Breast epithelium (tissue), 4 donors: ENCODE data around the gene PIP5K1B. TPM values are rescaled to one million over a fixed set of nuclear protein-coding genes. Genes with fewer than 3 reads are reported as not detected.
"Not testable (repeated sequence)": the region's sequence is repeated elsewhere in the genome, so short reads cannot be mapped to it uniquely, and the experiment has no call there.

Experiments used
- DNase-seq, 2 donors: peaks; one replicate each; pipeline ENCODE4 v3.0.0-alpha.2; 2019; ENCODE audit warnings: low spot score in 2 of 2
- H3K27ac ChIP-seq, 2 donors: fragments of 200-600 bp; sonication (generic) in 1 of 2; one replicate each; pipeline ENCODE4 v1.5.1; 2016 to 2019; ENCODE audit warnings: mild to moderate bottlenecking in 1 of 2
- H3K27me3 ChIP-seq, 2 donors: fragments of 200-600 bp; sonication (generic) in 1 of 2; one replicate each; pipeline versions ENCODE4 v1.5.1 to v1.6.0; 2017 to 2019; ENCODE audit warnings: control low read depth in 1 of 2, mild to moderate bottlenecking in 1 of 2
- H3K36me3 ChIP-seq: fragments of 200-600 bp; one replicate; pipeline ENCODE4 v1.5.1; 2019
- H3K4me1 ChIP-seq, 2 donors: fragments of 200-600 bp; sonication (generic); one replicate each; pipeline ENCODE4 v1.5.1; 2016 to 2019; ENCODE audit warnings: control low read depth in 1 of 2
- H3K4me3 ChIP-seq, 3 donors: fragments of 200-600 bp; sonication (generic); 1 replicate in 2 of 3; 2 replicates in 1 of 3; pipeline ENCODE4 v1.5.1; 2016 to 2019; ENCODE audit warnings: mild to moderate bottlenecking in 3 of 3, moderate library complexity in 2 of 3
- H3K9me3 ChIP-seq, 2 donors: fragments of 200-600 bp; sonication (generic) in 1 of 2; one replicate each; pipeline ENCODE4 v1.5.1; 2016 to 2019; ENCODE audit warnings: control low read depth in 1 of 2
- POLR2A ChIP-seq: fragments of 450-650 bp; IDR thresholded peaks from one replicate; pipeline ENCODE4 v1.6.1; 2016; ENCODE audit warnings: antibody characterized with exemption, mild to moderate bottlenecking, moderate library complexity
- POLR2AphosphoS5 ChIP-seq, 3 donors: sonication (generic); formaldehyde crosslinking; IDR thresholded peaks; one replicate each; pipeline ENCODE4 v1.6.1; 2017; ENCODE audit warnings: antibody characterized with exemption in 3 of 3
- intact Hi-C: fragments of 100-400 bp; cut with DNase I; formaldehyde crosslinking; loops from one replicate; pipeline ENCODE4 v1.15.1; 2023; ENCODE audit warnings: low total_unique reads
- total RNA-seq, 3 donors: library from RNA; depleted of rRNA; stranded (reverse); fragments of >200 nt; gene quantifications; one replicate each; pipeline ENCODE4 v1.1.0, GENCODE V29; 2016
- TF ChIP-seq, protein P1 (sequence below), 3 donors: fragments of 450-650 bp; IDR thresholded peaks; one replicate each; pipeline ENCODE4 v1.5.1; 2016 to 2017; ENCODE audit warnings: antibody characterized with exemption in 3 of 3, mild to moderate bottlenecking in 3 of 3, moderate library complexity in 3 of 3

PIP5K1B gene
- total RNA-seq, 3 donors from 2014 or later, result 0.80 to 11.1 (median 9.8) TPM

DNA sequence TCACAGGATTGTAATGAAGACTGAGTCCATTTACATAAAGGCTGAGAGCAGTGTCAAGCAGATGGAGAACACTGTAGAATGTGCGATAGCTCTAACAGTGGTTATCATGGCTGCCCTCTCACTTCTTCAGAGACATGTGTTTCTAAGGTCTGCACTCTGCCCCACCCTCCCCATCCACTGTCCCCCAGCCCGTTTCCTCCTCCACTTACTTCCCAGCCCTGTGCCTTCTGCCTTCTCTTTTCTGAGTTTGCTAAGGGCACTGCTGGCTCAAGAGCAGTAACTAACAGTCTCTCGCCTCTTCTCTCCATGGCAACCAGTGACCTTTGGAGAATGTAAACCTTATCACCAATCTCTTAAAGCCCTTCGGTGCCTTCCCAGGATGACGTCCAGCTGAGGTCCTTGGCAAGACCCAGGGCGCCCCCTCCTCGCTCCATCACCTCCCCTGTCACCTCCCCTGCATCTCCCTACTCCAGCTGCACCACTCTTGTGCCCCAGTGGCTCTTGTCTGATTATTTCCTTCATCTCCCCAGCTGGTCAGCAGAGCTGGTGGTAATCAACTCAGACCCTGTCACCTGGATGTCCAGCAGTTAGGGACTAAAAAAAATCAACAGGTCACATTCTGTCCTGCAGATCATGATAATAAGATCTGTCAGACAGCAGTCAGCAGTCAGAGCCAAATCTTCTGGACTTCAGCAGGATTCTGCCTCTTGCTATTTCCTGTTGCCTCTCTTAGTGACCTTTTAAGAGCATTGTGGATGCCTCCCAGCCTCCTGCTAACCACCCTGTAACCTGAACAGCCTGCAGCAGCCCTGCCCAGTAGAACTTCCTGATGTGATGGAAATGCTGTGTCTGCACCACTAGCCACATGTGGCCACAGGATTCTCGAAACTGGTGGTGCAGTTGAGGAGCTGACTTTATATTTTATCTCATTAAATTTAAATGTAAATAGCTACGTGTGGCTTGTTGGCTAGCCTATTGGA is 339.5 kb downstream of the PIP5K1B start:
- TF ChIP-seq, protein P1, sequence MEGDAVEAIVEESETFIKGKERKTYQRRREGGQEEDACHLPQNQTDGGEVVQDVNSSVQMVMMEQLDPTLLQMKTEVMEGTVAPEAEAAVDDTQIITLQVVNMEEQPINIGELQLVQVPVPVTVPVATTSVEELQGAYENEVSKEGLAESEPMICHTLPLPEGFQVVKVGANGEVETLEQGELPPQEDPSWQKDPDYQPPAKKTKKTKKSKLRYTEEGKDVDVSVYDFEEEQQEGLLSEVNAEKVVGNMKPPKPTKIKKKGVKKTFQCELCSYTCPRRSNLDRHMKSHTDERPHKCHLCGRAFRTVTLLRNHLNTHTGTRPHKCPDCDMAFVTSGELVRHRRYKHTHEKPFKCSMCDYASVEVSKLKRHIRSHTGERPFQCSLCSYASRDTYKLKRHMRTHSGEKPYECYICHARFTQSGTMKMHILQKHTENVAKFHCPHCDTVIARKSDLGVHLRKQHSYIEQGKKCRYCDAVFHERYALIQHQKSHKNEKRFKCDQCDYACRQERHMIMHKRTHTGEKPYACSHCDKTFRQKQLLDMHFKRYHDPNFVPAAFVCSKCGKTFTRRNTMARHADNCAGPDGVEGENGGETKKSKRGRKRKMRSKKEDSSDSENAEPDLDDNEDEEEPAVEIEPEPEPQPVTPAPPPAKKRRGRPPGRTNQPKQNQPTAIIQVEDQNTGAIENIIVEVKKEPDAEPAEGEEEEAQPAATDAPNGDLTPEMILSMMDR (IDR thresholded peaks at IDR 0.05), result no peak
- TF ChIP-seq POLR2A (no peak), POLR2AphosphoS5 (IDR thresholded peaks at IDR 0.05) (no peak)
- Histone ChIP-seq H3K27me3 (no peaks in the 10 kb centered on the region), H3K4me1 (no peaks in the 10 kb centered on the region), H3K36me3 (no peaks in the 10 kb centered on the region), H3K4me3 (no peak overlapping the region), H3K9me3 (no peaks in the 10 kb centered on the region), H3K27ac (no peak overlapping the region)
- no peak for DNase-seq
- intact Hi-C loops, result no loop called here

DNA sequence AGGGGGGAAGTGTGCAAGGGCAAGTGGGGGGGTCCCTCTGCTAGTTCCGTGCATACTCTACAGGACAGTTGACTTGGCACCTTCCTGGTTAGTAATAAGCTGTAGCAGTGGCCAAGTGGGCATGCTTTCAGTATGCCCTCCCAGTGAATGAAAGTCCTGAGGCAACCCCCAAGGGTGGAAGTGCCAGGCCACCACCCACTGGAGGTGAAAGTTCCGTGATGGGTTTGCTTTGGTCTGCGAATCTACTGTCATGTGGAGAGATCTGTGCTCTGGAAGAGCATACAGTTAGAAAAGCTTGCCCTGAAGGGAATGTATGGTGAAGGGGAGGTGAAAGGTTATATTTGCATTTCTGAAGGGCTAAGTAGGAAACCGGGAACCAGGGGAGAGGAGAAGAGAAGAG is 340.8 kb downstream of the PIP5K1B start:
- H3K4me1 ChIP-seq, result no peaks in the 10 kb centered on the region
- no peaks in the 10 kb centered on the region for H3K9me3 ChIP-seq
- no peak overlapping the region for H3K27ac ChIP-seq
- H3K27me3 ChIP-seq, result no peaks in the 10 kb centered on the region
- intact Hi-C loops, result no loop called here
- no peak overlapping the region for H3K4me3 ChIP-seq
- H3K36me3 ChIP-seq, result no peaks in the 10 kb centered on the region
- no peak for DNase-seq
- TF ChIP-seq POLR2AphosphoS5 (IDR thresholded peaks at IDR 0.05), result no peak
- TF ChIP-seq POLR2A, result no peak

DNA sequence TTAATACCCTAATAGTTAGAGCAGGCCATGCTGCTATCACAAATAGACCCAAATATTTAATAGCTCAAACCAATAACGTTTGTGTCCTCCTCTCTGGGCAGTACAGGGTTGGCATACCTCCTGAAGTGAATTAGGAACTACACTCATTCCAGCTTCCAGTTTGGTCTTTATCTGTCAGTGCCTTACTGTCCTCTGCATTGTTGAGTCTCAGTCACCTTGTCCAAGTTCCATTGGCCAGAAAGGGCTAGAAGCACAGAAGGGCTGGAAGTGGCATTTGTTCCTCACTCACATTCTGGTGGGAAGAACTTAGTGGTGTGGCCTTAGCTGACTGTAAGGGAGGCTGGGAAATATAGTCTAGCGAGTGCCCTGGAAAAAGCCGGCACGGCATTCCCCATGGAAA is 341.7 kb downstream of the PIP5K1B start:
- H3K27ac ChIP-seq, result no peak overlapping the region
- no peak for DNase-seq
- no peaks in the 10 kb centered on the region for H3K9me3 ChIP-seq
- H3K36me3 ChIP-seq, result no peaks in the 10 kb centered on the region
- H3K4me1 ChIP-seq, result no peaks in the 10 kb centered on the region
- intact Hi-C loops, result no loop called here
- TF ChIP-seq POLR2AphosphoS5 (IDR thresholded peaks at IDR 0.05), result no peak
- TF ChIP-seq, protein P1 (IDR thresholded peaks at IDR 0.05), result no peak
- H3K4me3 ChIP-seq, result no peak overlapping the region
- no peaks in the 10 kb centered on the region for H3K27me3 ChIP-seq

- no peak overlapping the region for H3K27ac ChIP-seq
- intact Hi-C loops, result no loop called here
Observed at GRCh38 chr9:69047371-69047770, 342.3 kb downstream of the PIP5K1B start.

GRCh38 chr9:69049094-69049493 is 344.1 kb downstream of the PIP5K1B start:
- TF ChIP-seq POLR2AphosphoS5 (IDR thresholded peaks at IDR 0.05) (no peak), POLR2A (no peak)
- TF ChIP-seq, protein P1 (IDR thresholded peaks at IDR 0.05), result no peak
- no peak overlapping the region for H3K4me3 ChIP-seq
- no peaks in the 10 kb centered on the region for H3K27me3 ChIP-seq
- H3K27ac ChIP-seq, result no peak overlapping the region
- no peaks in the 10 kb centered on the region for H3K36me3 ChIP-seq
- intact Hi-C loops, result no loop called here
- H3K9me3 ChIP-seq, result no peaks in the 10 kb centered on the region
- H3K4me1 ChIP-seq, result no peaks in the 10 kb centered on the region
- DNase-seq, result no peak

More at GRCh38 chr9:69047371-69047770, 342.3 kb downstream of the PIP5K1B start:
- H3K36me3 ChIP-seq, result no peaks in the 10 kb centered on the region
- no peaks in the 10 kb centered on the region for H3K9me3 ChIP-seq
- no peak for DNase-seq
- TF ChIP-seq POLR2AphosphoS5 (IDR thresholded peaks at IDR 0.05) (no peak), POLR2A (no peak)
- TF ChIP-seq, protein P1 (IDR thresholded peaks at IDR 0.05), result no peak
- H3K27me3 ChIP-seq, result no peaks in the 10 kb centered on the region
- H3K4me3 ChIP-seq, result no peak overlapping the region
- H3K4me1 ChIP-seq, result no peaks in the 10 kb centered on the region

DNA sequence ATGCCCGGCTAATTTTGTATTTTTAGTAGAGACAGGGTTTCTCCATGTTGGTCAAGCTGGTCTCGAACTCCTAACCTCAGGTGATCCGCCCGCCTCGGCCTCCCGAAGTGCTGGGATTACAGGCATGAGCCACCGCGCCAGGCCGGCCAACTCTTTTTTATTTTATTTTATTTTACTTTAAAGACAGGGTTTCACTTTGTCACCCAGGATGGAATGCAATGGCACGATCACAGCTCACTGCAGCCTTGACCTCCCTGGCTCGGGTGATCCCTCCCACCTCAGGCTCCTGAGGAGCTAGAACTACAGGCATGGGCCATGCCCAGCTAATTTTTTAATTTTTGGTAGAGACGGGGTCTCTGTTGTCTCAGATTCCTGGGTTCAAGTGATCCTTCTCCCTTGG is 345.9 kb downstream of the PIP5K1B start:
- not testable (repeated sequence) for H3K4me1 ChIP-seq, H3K27ac ChIP-seq, H3K9me3 ChIP-seq, H3K4me3 ChIP-seq, H3K36me3 ChIP-seq, DNase-seq, H3K27me3 ChIP-seq
- intact Hi-C loops, result loop anchor here (10.0 kb wide), 1 partner anchor 144 kb away; no protein-coding TSS in a partner anchor
